Keratinocyte (primary cell): ENCODE results near the gene STMND1. TPM values are rescaled to one million over a fixed set of nuclear protein-coding genes. Genes with fewer than 3 reads are reported as not detected.

Experiments used
- DNase-seq: peaks from one replicate; pipeline ENCODE4 v3.0.0-alpha.2; 2011; ENCODE audit warnings: low read depth, missing footprints, low spot score
- FAIRE-seq: peaks from 2 replicates; lab custom pipeline; 2011; peaks lifted over from hg19 to GRCh38; lab: Jason Lieb, UNC
- H2AFZ ChIP-seq: 2 replicates; pipeline ENCODE4 v1.6.0; 2012; ENCODE audit warnings: low read length, control low read depth, inconsistent platforms; ENCODE audit not compliant: control insufficient read depth
- H3K27ac ChIP-seq: 2 replicates; pipeline ENCODE4 v1.5.1; 2011; ENCODE audit warnings: low read length; ENCODE audit not compliant: control insufficient read depth, insufficient read depth
- H3K27me3 ChIP-seq: 3 replicates; pipeline ENCODE4 v1.6.0; 2011; ENCODE audit warnings: low read length; ENCODE audit not compliant: control insufficient read depth, insufficient read depth; ENCODE audit errors: extremely low read depth
- H3K36me3 ChIP-seq, 2 experiments: 2 replicates in 1 of 2; 3 replicates in 1 of 2; pipeline ENCODE4 v1.5.1; 2011; ENCODE audit warnings: low read length in 2 of 2, mild to moderate bottlenecking in 1 of 2; ENCODE audit not compliant: control insufficient read depth in 2 of 2, insufficient read depth in 2 of 2; ENCODE audit errors: extremely low read depth in 1 of 2
- H3K4me1 ChIP-seq: 3 replicates; pipeline ENCODE4 v1.5.1; 2011; ENCODE audit warnings: low read length; ENCODE audit not compliant: control insufficient read depth, insufficient read depth; ENCODE audit errors: extremely low read depth
- H3K4me2 ChIP-seq: 3 replicates; pipeline ENCODE4 v1.6.0; 2011; ENCODE audit warnings: low read depth, low read length; ENCODE audit not compliant: control insufficient read depth, insufficient read depth; ENCODE audit errors: extremely low read depth
- H3K4me3 ChIP-seq, 3 experiments: fragments of 200-600 bp in 1 of 3; sonication (generic) in 1 of 3; 2 replicates in 2 of 3; 3 replicates in 1 of 3; pipeline ENCODE4 v1.5.1; 2011 to 2016; ENCODE audit warnings: low read length in 3 of 3, mild to moderate bottlenecking in 3 of 3, control low read depth in 2 of 3, inconsistent platforms in 1 of 3, low read depth in 1 of 3, mixed read lengths in 1 of 3, mixed run types in 1 of 3, moderate library complexity in 1 of 3; ENCODE audit not compliant: control insufficient read depth in 2 of 3, insufficient read depth in 2 of 3; ENCODE audit errors: extremely low read depth in 1 of 3
- H3K79me2 ChIP-seq: 2 replicates; pipeline ENCODE4 v1.6.0; 2012; ENCODE audit warnings: low read length; ENCODE audit not compliant: control insufficient read depth, insufficient read depth
- H3K9ac ChIP-seq: 3 replicates; pipeline ENCODE4 v1.6.0; 2011; ENCODE audit warnings: low read length; ENCODE audit not compliant: control insufficient read depth, insufficient read depth; ENCODE audit errors: extremely low read depth
- H3K9me1 ChIP-seq: 3 replicates; pipeline ENCODE4 v1.6.0; 2011; ENCODE audit warnings: low read length; ENCODE audit not compliant: control insufficient read depth, insufficient read depth; ENCODE audit errors: extremely low read depth
- H3K9me3 ChIP-seq: 2 replicates; pipeline ENCODE4 v1.5.1; 2012; ENCODE audit warnings: low read depth, low read length; ENCODE audit not compliant: control insufficient read depth
- H4K20me1 ChIP-seq: 3 replicates; pipeline ENCODE4 v1.6.0; 2011; ENCODE audit warnings: low read length; ENCODE audit not compliant: control insufficient read depth, insufficient read depth; ENCODE audit errors: extremely low read depth
- CTCF ChIP-seq, 3 experiments: IDR thresholded peaks in 1 of 3; conservative IDR thresholded peaks in 1 of 3; optimal IDR thresholded peaks in 1 of 3; 2 replicates in 2 of 3; 3 replicates in 1 of 3; pipeline versions ENCODE3 to v1.5.1; 2011; ENCODE audit warnings: low read length in 3 of 3, mild to moderate bottlenecking in 3 of 3, moderate library complexity in 2 of 3, control low read depth in 1 of 3, inconsistent platforms in 1 of 3; ENCODE audit not compliant: insufficient read depth in 2 of 3; ENCODE audit errors: extremely low read depth in 1 of 3
- EZH2 ChIP-seq: IDR thresholded peaks from one replicate; pipeline ENCODE4 v1.6.1; 2012; ENCODE audit warnings: inconsistent platforms, mild to moderate bottlenecking, low read length, moderate library complexity
- dilution Hi-C: fragments of 300-500 bp; cut with MboI; formaldehyde crosslinking; loops from one replicate; pipeline ENCODE4 v1.7.0; 2020; ENCODE audit warnings: low sequenced_read_pairs; ENCODE audit not compliant: extremely low pct_ligation_motif_present
- polyA plus RNA-seq, 5 experiments: library from polyadenylated mRNA; depleted of rRNA in 3 of 5; stranded (reverse) in 3 of 5; stranded (forward) in 1 of 5; unstranded in 1 of 5; fragments of >200 nt; gene quantifications; 1 replicate in 1 of 5; 2 replicates in 3 of 5; 3 replicates in 1 of 5; pipeline versions ENCODE4 v1.2.1 to v1.2.3, GENCODE V29; 2011 to 2012; ENCODE audit warnings: missing spikeins in 2 of 5, low read depth in 1 of 5, low replicate concordance in 1 of 5

Gene STMND1
- polyA plus RNA-seq, 1 donor (not counting 4 experiments of a cell fraction or from before 2014, with no cell fraction given): not detected

GRCh38 chr6:17088091-17088611 lies 13.7 kb upstream of the STMND1 start:
- H4K20me1 ChIP-seq: no peaks in the 10 kb centered on the region
- no peaks in the 10 kb centered on the region for H3K79me2 ChIP-seq
- dilution Hi-C loops: no loop called here
- no peaks in the 10 kb centered on the region for H3K36me3 ChIP-seq
- TF ChIP-seq EZH2 (no peak), CTCF (optimal IDR thresholded peaks at IDR 0.05 in 1 of 3, IDR thresholded peaks at IDR 0.05 in 1 of 3, conservative IDR thresholded peaks at IDR 0.05 in 1 of 3; ENCODE audit: extremely low read depth in 1 of 3, insufficient read depth in 2 of 3, low read length in 3 of 3) (no peak)
- H3K27me3 ChIP-seq: no peaks in the 10 kb centered on the region
- no peak overlapping the region for H3K9ac ChIP-seq
- no peaks in the 10 kb centered on the region for H3K9me1 ChIP-seq
- H3K27ac ChIP-seq: no peak overlapping the region
- no peak overlapping the region for H3K4me3 ChIP-seq
- no peak overlapping the region for H3K4me2 ChIP-seq
- H3K9me3 ChIP-seq: no peaks in the 10 kb centered on the region
- DNase-seq (no peak), FAIRE-seq (no peak)
- no peaks in the 10 kb centered on the region for H3K4me1 ChIP-seq
- H2AFZ ChIP-seq: no peak overlapping the region

GRCh38 chr6:17091122-17091521 lies 10.7 kb upstream of the STMND1 start:
- Histone ChIP-seq H3K79me2 (no peaks in the 10 kb centered on the region), H3K36me3 (no peaks in the 10 kb centered on the region), H3K27me3 (no peaks in the 10 kb centered on the region), H3K9me1 (no peaks in the 10 kb centered on the region), H3K4me2 (no peak overlapping the region), H3K27ac (no peak overlapping the region), H2AFZ (no peak overlapping the region), H3K9me3 (no peaks in the 10 kb centered on the region), H4K20me1 (no peaks in the 10 kb centered on the region), H3K9ac (no peak overlapping the region), H3K4me3 (no peak overlapping the region), H3K4me1 (no peaks in the 10 kb centered on the region)
- TF ChIP-seq EZH2: no peak
- TF ChIP-seq CTCF (optimal IDR thresholded peaks at IDR 0.05 in 1 of 3, IDR thresholded peaks at IDR 0.05 in 1 of 3, conservative IDR thresholded peaks at IDR 0.05 in 1 of 3; ENCODE audit: extremely low read depth in 1 of 3, insufficient read depth in 2 of 3, low read length in 3 of 3): peak in 2 of 3 experiments; percentile 15 to 32
- FAIRE-seq (no peak), DNase-seq (no peak)
- dilution Hi-C loops: no loop called here
